ENCODE data around the gene SUN2.

- TF ChIP-seq, protein P1, sequence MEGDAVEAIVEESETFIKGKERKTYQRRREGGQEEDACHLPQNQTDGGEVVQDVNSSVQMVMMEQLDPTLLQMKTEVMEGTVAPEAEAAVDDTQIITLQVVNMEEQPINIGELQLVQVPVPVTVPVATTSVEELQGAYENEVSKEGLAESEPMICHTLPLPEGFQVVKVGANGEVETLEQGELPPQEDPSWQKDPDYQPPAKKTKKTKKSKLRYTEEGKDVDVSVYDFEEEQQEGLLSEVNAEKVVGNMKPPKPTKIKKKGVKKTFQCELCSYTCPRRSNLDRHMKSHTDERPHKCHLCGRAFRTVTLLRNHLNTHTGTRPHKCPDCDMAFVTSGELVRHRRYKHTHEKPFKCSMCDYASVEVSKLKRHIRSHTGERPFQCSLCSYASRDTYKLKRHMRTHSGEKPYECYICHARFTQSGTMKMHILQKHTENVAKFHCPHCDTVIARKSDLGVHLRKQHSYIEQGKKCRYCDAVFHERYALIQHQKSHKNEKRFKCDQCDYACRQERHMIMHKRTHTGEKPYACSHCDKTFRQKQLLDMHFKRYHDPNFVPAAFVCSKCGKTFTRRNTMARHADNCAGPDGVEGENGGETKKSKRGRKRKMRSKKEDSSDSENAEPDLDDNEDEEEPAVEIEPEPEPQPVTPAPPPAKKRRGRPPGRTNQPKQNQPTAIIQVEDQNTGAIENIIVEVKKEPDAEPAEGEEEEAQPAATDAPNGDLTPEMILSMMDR (IDR thresholded peaks at IDR 0.05) = no peak
- TF ChIP-seq POLR2A (IDR thresholded peaks at IDR 0.05; ENCODE audit: low read depth) = no peak
- no peak for TF ChIP-seq POLR2AphosphoS5 (IDR thresholded peaks at IDR 0.05)
Observed at GRCh38 chr22:38798496-38798895, 42.7 kb upstream of the SUN2 start.
